ENCODE data around the gene RSPH1. TPM values are rescaled to one million over a fixed set of nuclear protein-coding genes. Genes with fewer than 3 reads are reported as not detected.

Gene RSPH1
- total and polyA plus RNA-seq, 4 donors, result 0.09 to 0.17 (median 0.16) TPM; not detected in 1

DNA sequence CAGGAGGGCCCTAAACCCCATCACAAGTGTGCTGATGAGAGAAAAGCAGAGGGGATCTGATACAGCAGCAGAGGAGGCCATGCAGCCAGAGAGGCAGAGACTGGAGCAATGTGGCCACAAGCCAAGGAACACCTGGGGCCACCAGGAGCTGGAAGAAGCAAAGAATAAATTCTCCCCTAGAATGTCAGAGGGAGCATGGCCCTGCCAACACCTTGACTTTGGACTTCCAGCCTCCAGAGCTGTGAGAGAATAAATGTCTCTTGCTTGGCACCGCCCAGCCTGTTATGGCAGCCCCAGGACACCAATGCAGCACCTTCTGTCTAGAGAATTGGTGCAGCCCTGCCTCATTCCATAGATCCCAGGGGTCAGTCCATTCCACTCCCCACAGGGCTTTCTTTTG lies 67.0 kb downstream of the RSPH1 start:
- WGBS, result 95% methylated on average over 1 of the region's 1 CpG
- TF ChIP-seq, protein P1, sequence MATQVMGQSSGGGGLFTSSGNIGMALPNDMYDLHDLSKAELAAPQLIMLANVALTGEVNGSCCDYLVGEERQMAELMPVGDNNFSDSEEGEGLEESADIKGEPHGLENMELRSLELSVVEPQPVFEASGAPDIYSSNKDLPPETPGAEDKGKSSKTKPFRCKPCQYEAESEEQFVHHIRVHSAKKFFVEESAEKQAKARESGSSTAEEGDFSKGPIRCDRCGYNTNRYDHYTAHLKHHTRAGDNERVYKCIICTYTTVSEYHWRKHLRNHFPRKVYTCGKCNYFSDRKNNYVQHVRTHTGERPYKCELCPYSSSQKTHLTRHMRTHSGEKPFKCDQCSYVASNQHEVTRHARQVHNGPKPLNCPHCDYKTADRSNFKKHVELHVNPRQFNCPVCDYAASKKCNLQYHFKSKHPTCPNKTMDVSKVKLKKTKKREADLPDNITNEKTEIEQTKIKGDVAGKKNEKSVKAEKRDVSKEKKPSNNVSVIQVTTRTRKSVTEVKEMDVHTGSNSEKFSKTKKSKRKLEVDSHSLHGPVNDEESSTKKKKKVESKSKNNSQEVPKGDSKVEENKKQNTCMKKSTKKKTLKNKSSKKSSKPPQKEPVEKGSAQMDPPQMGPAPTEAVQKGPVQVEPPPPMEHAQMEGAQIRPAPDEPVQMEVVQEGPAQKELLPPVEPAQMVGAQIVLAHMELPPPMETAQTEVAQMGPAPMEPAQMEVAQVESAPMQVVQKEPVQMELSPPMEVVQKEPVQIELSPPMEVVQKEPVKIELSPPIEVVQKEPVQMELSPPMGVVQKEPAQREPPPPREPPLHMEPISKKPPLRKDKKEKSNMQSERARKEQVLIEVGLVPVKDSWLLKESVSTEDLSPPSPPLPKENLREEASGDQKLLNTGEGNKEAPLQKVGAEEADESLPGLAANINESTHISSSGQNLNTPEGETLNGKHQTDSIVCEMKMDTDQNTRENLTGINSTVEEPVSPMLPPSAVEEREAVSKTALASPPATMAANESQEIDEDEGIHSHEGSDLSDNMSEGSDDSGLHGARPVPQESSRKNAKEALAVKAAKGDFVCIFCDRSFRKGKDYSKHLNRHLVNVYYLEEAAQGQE (IDR thresholded peaks at IDR 0.05), result no peak
- TF ChIP-seq FOXA1 (IDR thresholded peaks at IDR 0.05) (no peak), RAD21 (IDR thresholded peaks at IDR 0.05) (no peak), YY1 (IDR thresholded peaks at IDR 0.05) (no peak), FOXA2 (IDR thresholded peaks at IDR 0.05) (no peak), TAF1 (conservative IDR thresholded peaks at IDR 0.05) (no peak), JUND (IDR thresholded peaks at IDR 0.05) (no peak), RXRA (IDR thresholded peaks at IDR 0.05) (no peak)
- TF ChIP-seq, protein P2, sequence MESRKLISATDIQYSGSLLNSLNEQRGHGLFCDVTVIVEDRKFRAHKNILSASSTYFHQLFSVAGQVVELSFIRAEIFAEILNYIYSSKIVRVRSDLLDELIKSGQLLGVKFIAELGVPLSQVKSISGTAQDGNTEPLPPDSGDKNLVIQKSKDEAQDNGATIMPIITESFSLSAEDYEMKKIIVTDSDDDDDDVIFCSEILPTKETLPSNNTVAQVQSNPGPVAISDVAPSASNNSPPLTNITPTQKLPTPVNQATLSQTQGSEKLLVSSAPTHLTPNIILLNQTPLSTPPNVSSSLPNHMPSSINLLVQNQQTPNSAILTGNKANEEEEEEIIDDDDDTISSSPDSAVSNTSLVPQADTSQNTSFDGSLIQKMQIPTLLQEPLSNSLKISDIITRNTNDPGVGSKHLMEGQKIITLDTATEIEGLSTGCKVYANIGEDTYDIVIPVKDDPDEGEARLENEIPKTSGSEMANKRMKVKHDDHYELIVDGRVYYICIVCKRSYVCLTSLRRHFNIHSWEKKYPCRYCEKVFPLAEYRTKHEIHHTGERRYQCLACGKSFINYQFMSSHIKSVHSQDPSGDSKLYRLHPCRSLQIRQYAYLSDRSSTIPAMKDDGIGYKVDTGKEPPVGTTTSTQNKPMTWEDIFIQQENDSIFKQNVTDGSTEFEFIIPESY (IDR thresholded peaks at IDR 0.05), result no peak
- TF ChIP-seq, protein P3, sequence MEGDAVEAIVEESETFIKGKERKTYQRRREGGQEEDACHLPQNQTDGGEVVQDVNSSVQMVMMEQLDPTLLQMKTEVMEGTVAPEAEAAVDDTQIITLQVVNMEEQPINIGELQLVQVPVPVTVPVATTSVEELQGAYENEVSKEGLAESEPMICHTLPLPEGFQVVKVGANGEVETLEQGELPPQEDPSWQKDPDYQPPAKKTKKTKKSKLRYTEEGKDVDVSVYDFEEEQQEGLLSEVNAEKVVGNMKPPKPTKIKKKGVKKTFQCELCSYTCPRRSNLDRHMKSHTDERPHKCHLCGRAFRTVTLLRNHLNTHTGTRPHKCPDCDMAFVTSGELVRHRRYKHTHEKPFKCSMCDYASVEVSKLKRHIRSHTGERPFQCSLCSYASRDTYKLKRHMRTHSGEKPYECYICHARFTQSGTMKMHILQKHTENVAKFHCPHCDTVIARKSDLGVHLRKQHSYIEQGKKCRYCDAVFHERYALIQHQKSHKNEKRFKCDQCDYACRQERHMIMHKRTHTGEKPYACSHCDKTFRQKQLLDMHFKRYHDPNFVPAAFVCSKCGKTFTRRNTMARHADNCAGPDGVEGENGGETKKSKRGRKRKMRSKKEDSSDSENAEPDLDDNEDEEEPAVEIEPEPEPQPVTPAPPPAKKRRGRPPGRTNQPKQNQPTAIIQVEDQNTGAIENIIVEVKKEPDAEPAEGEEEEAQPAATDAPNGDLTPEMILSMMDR (IDR thresholded peaks at IDR 0.05; ENCODE audit: low read depth, low read length, missing input control), result no peak
- H3K36me3 ChIP-seq (ENCODE audit: control insufficient read depth in 4 of 4, insufficient read depth in 3 of 4, low read depth in 1 of 4, low read length in 3 of 4), result no peaks in the 10 kb centered on the region

DNA sequence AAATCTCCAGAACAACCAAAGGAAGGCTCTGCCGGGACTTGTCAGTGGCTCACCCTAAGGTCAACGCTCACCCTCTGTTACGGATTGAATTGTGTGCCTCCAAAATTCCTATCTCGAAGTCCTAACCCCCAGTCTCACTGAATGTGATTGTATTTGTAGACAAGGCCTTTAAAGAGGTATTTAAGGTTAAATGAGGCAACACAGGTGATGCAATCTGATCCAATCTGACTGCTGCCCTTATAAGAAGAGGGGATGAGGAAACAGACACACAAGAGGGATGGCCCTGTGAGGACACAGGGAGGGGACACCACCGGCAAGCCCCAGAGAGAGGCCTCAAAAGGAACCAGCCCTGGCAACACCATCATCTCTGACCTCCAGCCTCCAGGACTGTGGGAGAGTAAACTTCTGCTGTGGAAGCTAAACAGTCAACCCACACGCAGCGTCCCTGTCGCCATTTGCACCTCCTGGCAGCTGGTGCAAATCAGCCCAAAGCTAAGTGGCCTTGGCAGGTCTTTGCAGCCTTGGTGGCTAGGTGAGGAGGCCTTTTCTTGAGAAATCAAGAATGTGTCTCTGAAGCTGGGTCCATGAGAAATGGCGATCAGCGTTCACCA lies 68.1 kb downstream of the RSPH1 start:
- H3K4me3 ChIP-seq (ENCODE audit: low read depth in 1 of 3, low read length in 3 of 3), result no peak overlapping the region
- no peak overlapping the region for H3K9ac ChIP-seq (ENCODE audit: low read depth in 1 of 2, low read length in 2 of 2)
- H3K36me3 ChIP-seq (ENCODE audit: control insufficient read depth in 4 of 4, insufficient read depth in 3 of 4, low read depth in 1 of 4, low read length in 3 of 4), result no peaks in the 10 kb centered on the region
- peaks cover 0 to 1% (median 0%) of the 10 kb centered on the region in 4 donors for H3K9me3 ChIP-seq (ENCODE audit: control insufficient read depth in 4 of 4, low read length in 3 of 4)
- no peaks in the 10 kb centered on the region for H3K4me1 ChIP-seq (ENCODE audit: control insufficient read depth in 4 of 4, insufficient read depth in 4 of 4, low read length in 3 of 4)
- no peaks in the 10 kb centered on the region for H3K27me3 ChIP-seq (ENCODE audit: control insufficient read depth in 4 of 4, insufficient read depth in 4 of 4, low read length in 3 of 4)
- TF ChIP-seq, protein P2 (IDR thresholded peaks at IDR 0.05), result no peak
- TF ChIP-seq YY1 (IDR thresholded peaks at IDR 0.05) (no peak), RXRA (IDR thresholded peaks at IDR 0.05) (peak; percentile 23 to 60), HNF4G (IDR thresholded peaks at IDR 0.05) (no peak), JUND (IDR thresholded peaks at IDR 0.05) (no peak)
- TF ChIP-seq, protein P3 (IDR thresholded peaks at IDR 0.05; ENCODE audit: low read depth, low read length, missing input control), result no peak
- TF ChIP-seq, protein P4, sequence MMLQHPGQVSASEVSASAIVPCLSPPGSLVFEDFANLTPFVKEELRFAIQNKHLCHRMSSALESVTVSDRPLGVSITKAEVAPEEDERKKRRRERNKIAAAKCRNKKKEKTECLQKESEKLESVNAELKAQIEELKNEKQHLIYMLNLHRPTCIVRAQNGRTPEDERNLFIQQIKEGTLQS (IDR thresholded peaks at IDR 0.05), result peak; percentile 62
- DNase-seq (ENCODE audit: low spot score), result no peak
- no peak overlapping the region for H3K27ac ChIP-seq (ENCODE audit: low read depth in 1 of 2, low read length in 2 of 2)
- 75% methylated on average over 10 of the region's 10 CpGs for WGBS

More for the DNA sequence above, 67.0 kb downstream of the RSPH1 start:
- Histone ChIP-seq H3K27me3 (ENCODE audit: control insufficient read depth in 4 of 4, insufficient read depth in 4 of 4, low read length in 3 of 4) (no peaks in the 10 kb centered on the region), H3K27ac (ENCODE audit: low read depth in 1 of 2, low read length in 2 of 2) (no peak overlapping the region), H3K4me1 (ENCODE audit: control insufficient read depth in 4 of 4, insufficient read depth in 4 of 4, low read length in 3 of 4) (no peaks in the 10 kb centered on the region), H3K4me3 (ENCODE audit: low read depth in 1 of 3, low read length in 3 of 3) (no peak overlapping the region), H3K9ac (ENCODE audit: low read depth in 1 of 2, low read length in 2 of 2) (no peak overlapping the region), H3K9me3 (ENCODE audit: control insufficient read depth in 4 of 4, low read length in 3 of 4) (peaks cover 0 to 3% (median 0%) of the 10 kb centered on the region in 4 donors)
- no peak for DNase-seq (ENCODE audit: low spot score)
